AG10803 (cell line): Measurements from ENCODE around the gene JOSD2.

Experiments
- DNase-seq: peaks from one replicate; pipeline ENCODE4 v3.0.0; 2010; ENCODE audit warnings: low read depth
- H3K4me3 ChIP-seq: 2 replicates; pipeline ENCODE4 v1.5.1; 2011; ENCODE audit warnings: mild to moderate bottlenecking, low read length, control low read depth
- CTCF ChIP-seq: conservative IDR thresholded peaks from 2 replicates; pipeline ENCODE4 v1.5.1; 2011; ENCODE audit warnings: mild to moderate bottlenecking, low read length, control low read depth, inconsistent platforms

JOSD2 gene

GRCh38 chr19:50507376-50507775 lies 3.6 kb downstream of the JOSD2 start:
- no peak for TF ChIP-seq CTCF
- DNase-seq: no peak
- no peak overlapping the region for H3K4me3 ChIP-seq

GRCh38 chr19:50506700-50507099 lies 4.3 kb downstream of the JOSD2 start:
- no peak overlapping the region for H3K4me3 ChIP-seq
- TF ChIP-seq CTCF: no peak
- DNase-seq: no peak

- TF ChIP-seq CTCF: no peak
- H3K4me3 ChIP-seq: no peak overlapping the region
- no peak for DNase-seq
Observed at GRCh38 chr19:50505856-50506611, 5.0 kb downstream of the JOSD2 start.

- no peak overlapping the region for H3K4me3 ChIP-seq
Observed at GRCh38 chr19:50501568-50502475, 9.2 kb downstream of the JOSD2 start.

GRCh38 chr19:50501186-50501567 lies 9.8 kb downstream of the JOSD2 start:
- TF ChIP-seq CTCF: no peak
- DNase-seq: no peak
- H3K4me3 ChIP-seq: no peak overlapping the region

More at GRCh38 chr19:50501568-50502475, 9.2 kb downstream of the JOSD2 start:
- no peak for DNase-seq
- TF ChIP-seq CTCF: no peak

- H3K4me3 ChIP-seq: no peak overlapping the region
- no peak for DNase-seq
- no peak for TF ChIP-seq CTCF
Observed at GRCh38 chr19:50500753-50501151, 10.2 kb downstream of the JOSD2 start.
